GM12878 (cell line): ENCODE results near the gene OGFOD2. TPM values are rescaled to one million over a fixed set of nuclear protein-coding genes. Genes with fewer than 3 reads are reported as not detected.

Source experiments
- ATAC-seq: fragments of 200-7000 bp; cut with Tn5 transposase; 3 replicates; pipeline ENCODE4 v1.9.1; 2020; ENCODE audit warnings: mild to moderate bottlenecking, moderate library complexity
- BruUV-seq: library from RNA; stranded (reverse); fragments of 400-500 nt; replicated peaks from 2 replicates; lab custom pipeline; 2021; lab: Mats Ljungman, UMichigan
- CTCF ChIA-PET: fragments of 300-600 bp; sonication (Branson Sonifier 250); formaldehyde crosslinking; extraction: SDS; loops from one replicate; lab custom pipeline; 2021; ENCODE audit warnings: inconsistent platforms; lab: Yijun Ruan, JAX
- POLR2A ChIA-PET: fragments of 350-600 bp; formaldehyde crosslinking; extraction: SDS; loops from one replicate; lab custom pipeline; 2021; ENCODE audit warnings: inconsistent platforms; lab: Charles Lee
- RAD21 ChIA-PET: fragments of 300-600 bp; sonication (Branson Sonifier 250); formaldehyde crosslinking; loops from one replicate; lab custom pipeline; 2023; ENCODE audit warnings: antibody characterized with exemption; ENCODE audit not compliant: unreplicated experiment; lab: Charles Lee
- SMC1A ChIA-PET: fragments of 300-600 bp; sonication (Branson Sonifier 250); formaldehyde crosslinking; loops from one replicate; lab custom pipeline; 2023; ENCODE audit not compliant: unreplicated experiment, uncharacterized antibody; lab: Charles Lee
- DNase-seq: peaks from one replicate; pipeline ENCODE4 v3.0.0-alpha.2; 2011; ENCODE audit warnings: low read depth, low spot score
- FAIRE-seq: peaks from 3 replicates; lab custom pipeline; 2011; peaks lifted over from hg19 to GRCh38; lab: Jason Lieb, UNC
- H2AFZ ChIP-seq: 2 replicates; pipeline ENCODE4 v1.6.0; 2011; ENCODE audit warnings: low read depth, low read length, control low read depth; ENCODE audit not compliant: control insufficient read depth
- H3K27ac ChIP-seq: 2 replicates; pipeline ENCODE4 v1.5.1; 2011; ENCODE audit warnings: control low read depth; ENCODE audit not compliant: control insufficient read depth, insufficient read depth
- H3K27me3 ChIP-seq, 2 experiments: replicated peaks in 1 of 2; 2 replicates each; pipeline versions ENCODE4 v1.6.0 to v1.6.1; 2011; ENCODE audit warnings: low read length in 1 of 2; ENCODE audit not compliant: control insufficient read depth in 2 of 2, insufficient read depth in 2 of 2
- H3K36me3 ChIP-seq, 2 experiments: 2 replicates each; pipeline ENCODE4 v1.5.1; 2011; ENCODE audit warnings: low read length in 1 of 2; ENCODE audit not compliant: control insufficient read depth in 2 of 2, insufficient read depth in 2 of 2
- H3K4me1 ChIP-seq: 2 replicates; pipeline ENCODE4 v1.6.1; 2011; ENCODE audit warnings: mild to moderate bottlenecking, low read length, moderate library complexity, mixed read lengths; ENCODE audit not compliant: control insufficient read depth, insufficient read depth
- H3K4me2 ChIP-seq: 2 replicates; pipeline ENCODE4 v1.6.0; 2011; ENCODE audit warnings: control low read depth; ENCODE audit not compliant: control insufficient read depth, insufficient read depth
- H3K4me3 ChIP-seq: fragments of 200-600 bp; sonication (generic); 2 replicates; pipeline ENCODE4 v1.5.1; 2016
- H3K79me2 ChIP-seq: 2 replicates; pipeline ENCODE4 v1.6.0; 2011; ENCODE audit warnings: low read length; ENCODE audit not compliant: control insufficient read depth, insufficient read depth
- H3K9ac ChIP-seq: 2 replicates; pipeline ENCODE4 v1.8.0; 2011; ENCODE audit warnings: low read length, control low read depth, mixed read lengths; ENCODE audit not compliant: control insufficient read depth, insufficient read depth
- H3K9me3 ChIP-seq: replicated peaks from 3 replicates; pipeline ENCODE4 v1.5.1; 2011; ENCODE audit warnings: mild to moderate bottlenecking, low read length; ENCODE audit not compliant: control insufficient read depth, insufficient read depth
- H4K20me1 ChIP-seq: 2 replicates; pipeline ENCODE4 v1.6.0; 2011; ENCODE audit not compliant: control insufficient read depth, insufficient read depth
- CUX1 ChIP-seq: IDR thresholded peaks from 2 replicates; pipeline ENCODE4 v1.6.1; 2012; ENCODE audit warnings: improper control_type of control experiment, low read depth, low read length; ENCODE audit not compliant: insufficient replicate concordance
- E2F4 ChIP-seq: IDR thresholded peaks from 2 replicates; pipeline ENCODE4 v1.6.1; 2012; ENCODE audit warnings: low read depth, low read length, improper control_type of control experiment
- HCFC1 ChIP-seq: fragments of 150-350 bp; IDR thresholded peaks from 2 replicates; pipeline ENCODE4 v1.6.1; 2014; ENCODE audit warnings: low read length
- HDGF ChIP-seq: fragments of 450-650 bp; IDR thresholded peaks from 2 replicates; pipeline ENCODE4 v1.6.1; 2016; ENCODE audit warnings: antibody characterized with exemption
- IRF4 ChIP-seq: IDR thresholded peaks from 2 replicates; pipeline ENCODE4 v1.6.1; 2011; ENCODE audit warnings: low read depth, low read length
- MEF2B ChIP-seq: fragments of 450-650 bp; IDR thresholded peaks from 2 replicates; pipeline ENCODE4 v1.6.1; 2018; ENCODE audit warnings: mild to moderate bottlenecking, moderate library complexity; ENCODE audit not compliant: partially characterized antibody, poor library complexity, severe bottlenecking
- NFYB ChIP-seq: IDR thresholded peaks from 2 replicates; pipeline ENCODE4 v1.6.1; 2011; ENCODE audit warnings: low read depth, mild to moderate bottlenecking, low read length, improper control_type of control experiment, moderate library complexity; ENCODE audit not compliant: insufficient read depth
- NR2C1 ChIP-seq: fragments of 450-650 bp; IDR thresholded peaks from 2 replicates; pipeline ENCODE4 v1.6.1; 2017; ENCODE audit warnings: antibody characterized with exemption, mild to moderate bottlenecking, moderate library complexity
- RAD21 ChIP-seq: IDR thresholded peaks from 2 replicates; pipeline ENCODE4 v1.6.1; 2011; ENCODE audit warnings: mild to moderate bottlenecking, low read depth, low read length, moderate library complexity; ENCODE audit not compliant: insufficient read depth
- RCOR1 ChIP-seq: conservative IDR thresholded peaks from 2 replicates; pipeline ENCODE4 v1.6.1; 2012; ENCODE audit warnings: low read depth, low read length, improper control_type of control experiment
- RFX5 ChIP-seq: IDR thresholded peaks from 2 replicates; pipeline ENCODE4 v1.6.1; 2011; ENCODE audit warnings: low read depth, low read length, improper control_type of control experiment
- STAT3 ChIP-seq: IDR thresholded peaks from 2 replicates; pipeline ENCODE4 v1.6.1; 2011; ENCODE audit warnings: low read depth, low read length, improper control_type of control experiment
- WRNIP1 ChIP-seq: IDR thresholded peaks from 2 replicates; pipeline ENCODE4 v1.6.1; 2011; ENCODE audit warnings: low read depth, low read length, improper control_type of control experiment, borderline replicate concordance
- YBX1 ChIP-seq: fragments of 450-650 bp; IDR thresholded peaks from 2 replicates; pipeline ENCODE4 v1.6.1; 2016; ENCODE audit warnings: antibody characterized with exemption
- ZNF384 ChIP-seq: IDR thresholded peaks from 2 replicates; pipeline ENCODE4 v1.6.1; 2012; ENCODE audit warnings: low read depth, mild to moderate bottlenecking, low read length, improper control_type of control experiment, borderline replicate concordance
- WGBS: methylation state at CpG from one replicate; pipeline ENCODE4 v1.1.6; 2016; ENCODE audit warnings: low lambda C conversion rate; ENCODE audit not compliant: insufficient replicate concordance, insufficient coverage; ENCODE audit errors: missing lambda C conversion rate; 5-methylcytosine and 5-hydroxymethylcytosine counted together
- in situ Hi-C: fragments of 300-500 bp; cut with MboI; formaldehyde crosslinking; loops from 9 replicates; pipeline ENCODE4 v1.14.3; 2018; ENCODE audit warnings: mixed read lengths
- intact Hi-C: fragments of 100-400 bp; cut with micrococcal nuclease; formaldehyde crosslinking; loops from one replicate; pipeline ENCODE4 v1.14.2; 2022; ENCODE audit not compliant: unreplicated experiment
- polyA plus RNA-seq, 11 experiments: library from polyadenylated mRNA; depleted of rRNA in 4 of 11; unstranded in 6 of 11; stranded (reverse) in 5 of 11; fragments of >200 nt; fragmentation: Nextera tagmentation in 4 of 11; fragmentation: Illumina TruSeq in 1 of 11; extraction: Ambion mirVana in 4 of 11; extraction: Trizol in 1 of 11; gene quantifications; 1 replicate in 1 of 11; 2 replicates in 10 of 11; pipeline versions ENCODE4 v1.2.1 to v1.2.3, GENCODE V29; 2011 to 2016; ENCODE audit warnings: inconsistent platforms in 2 of 11, missing spikeins in 2 of 11, low read depth in 1 of 11
- total RNA-seq, 4 experiments: library from RNA; depleted of rRNA in 3 of 4; stranded (reverse); fragments of >200 nt in 3 of 4; fragmentation: Illumina TruSeq in 1 of 4; extraction: Trizol in 1 of 4; gene quantifications; 2 replicates each; pipeline versions ENCODE4 v1.2.1 to v1.2.3, GENCODE V29; 2013 to 2021
- TF ChIP-seq, protein P1 (sequence below): fragments of 150-350 bp; IDR thresholded peaks from 2 replicates; pipeline ENCODE4 v1.6.1; 2014; ENCODE audit warnings: mild to moderate bottlenecking, low read depth, low read length

OGFOD2 gene
- total and polyA plus RNA-seq, 10 of the 15 experiments (the other 5 are each of a cell fraction or from before 2014, with no cell fraction given), result 0.93 to 29.2 (median 16.3) TPM

DNA sequence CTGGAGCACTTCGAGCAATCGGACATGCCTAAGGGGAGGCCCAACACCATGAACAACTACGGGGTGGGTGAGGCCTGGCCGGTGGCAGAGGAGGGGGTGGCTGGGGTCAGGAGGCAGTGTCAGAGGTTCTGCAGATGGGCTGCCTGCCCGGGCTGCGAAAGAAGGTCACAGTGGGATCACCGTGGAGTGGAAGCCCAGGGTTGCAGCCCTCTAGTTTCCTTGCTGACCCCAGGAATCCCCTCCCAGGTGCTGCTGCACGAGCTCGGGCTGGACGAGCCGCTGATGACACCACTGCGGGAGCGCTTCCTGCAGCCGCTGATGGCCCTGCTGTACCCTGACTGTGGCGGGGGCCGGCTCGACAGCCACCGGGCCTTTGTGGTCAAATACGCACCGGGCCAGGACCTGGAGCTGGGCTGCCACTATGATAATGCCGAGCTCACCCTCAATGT lies 3.5 kb downstream of the OGFOD2 start:
- FAIRE-seq (no peak), ATAC-seq (no peak), DNase-seq (no peak)
- Histone ChIP-seq H4K20me1 (no peaks in the 10 kb centered on the region), H2AFZ (no peak overlapping the region), H3K4me2 (no peak overlapping the region), H3K36me3 (peaks cover 0 to 6% of the 10 kb centered on the region in 2 experiments; a peak in 2 of 4 replicates), H3K9ac (no peak overlapping the region), H3K4me1 (peaks cover 30% of the 10 kb centered on the region), H3K79me2 (peaks cover 39% of the 10 kb centered on the region), H3K27ac (no peak overlapping the region), H3K27me3 (no peaks in the 10 kb centered on the region), H3K9me3 (no peaks in the 10 kb centered on the region), H3K4me3 (no peak overlapping the region)
- in situ Hi-C loops, result loop anchor here (5.0 kb wide), 1 partner anchor 254 kb away; the partner anchor contains the start of genes MPHOSPH9 and MTRFR
- WGBS, result 96% methylated on average over 21 of the region's 21 CpGs
- intact Hi-C loops, result no loop called here
- CTCF ChIA-PET, result interaction anchor here (1.0 to 2.1 kb wide), 2 partner anchors 259 to 604 kb away, joined by 3 to 7 read pairs; no protein-coding TSS in a partner anchor
- POLR2A ChIA-PET, result interaction anchor here (2.0 kb wide), 1 partner anchor 254 kb away, joined by 8 read pairs; the partner anchor contains the start of genes MPHOSPH9 and MTRFR
- SMC1A ChIA-PET, result interaction anchor here (0.8 to 1.7 kb wide), 2 partner anchors 9 to 188 kb away, joined by 3 read pairs; no protein-coding TSS in a partner anchor
- no TSS peak for BruUV-seq
- RAD21 ChIA-PET, result interaction anchor here (0.6 kb wide), 1 partner anchor 10 kb away, joined by 3 read pairs; no protein-coding TSS in a partner anchor
- TF ChIP-seq RCOR1 (no peak), NR2C1 (no peak), NFYB (no peak), IRF4 (no peak), CUX1 (no peak), HDGF (no peak), ZNF384 (no peak), STAT3 (no peak), RAD21 (no peak), MEF2B (no peak), HCFC1 (no peak), RFX5 (no peak), WRNIP1 (no peak), YBX1 (no peak), E2F4 (no peak)
- TF ChIP-seq, protein P1, sequence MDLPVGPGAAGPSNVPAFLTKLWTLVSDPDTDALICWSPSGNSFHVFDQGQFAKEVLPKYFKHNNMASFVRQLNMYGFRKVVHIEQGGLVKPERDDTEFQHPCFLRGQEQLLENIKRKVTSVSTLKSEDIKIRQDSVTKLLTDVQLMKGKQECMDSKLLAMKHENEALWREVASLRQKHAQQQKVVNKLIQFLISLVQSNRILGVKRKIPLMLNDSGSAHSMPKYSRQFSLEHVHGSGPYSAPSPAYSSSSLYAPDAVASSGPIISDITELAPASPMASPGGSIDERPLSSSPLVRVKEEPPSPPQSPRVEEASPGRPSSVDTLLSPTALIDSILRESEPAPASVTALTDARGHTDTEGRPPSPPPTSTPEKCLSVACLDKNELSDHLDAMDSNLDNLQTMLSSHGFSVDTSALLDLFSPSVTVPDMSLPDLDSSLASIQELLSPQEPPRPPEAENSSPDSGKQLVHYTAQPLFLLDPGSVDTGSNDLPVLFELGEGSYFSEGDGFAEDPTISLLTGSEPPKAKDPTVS, result no peak
